IMR-90 (cell line): Measurements from ENCODE around the gene ERLIN1. TPM values are rescaled to one million over a fixed set of nuclear protein-coding genes. Genes with fewer than 3 reads are reported as not detected.

Experiments used
- ATAC-seq: fragments of 200-7000 bp; cut with Tn5 transposase; 2 replicates; pipeline ENCODE4 v1.9.1; 2020; ENCODE audit warnings: low read depth, mild to moderate bottlenecking, moderate library complexity
- BruUV-seq: library from RNA; stranded (reverse); fragments of 400-500 nt; replicated peaks from 2 replicates; lab custom pipeline; 2021; lab: Mats Ljungman, UMichigan
- CTCF ChIA-PET: fragments of 300-600 bp; formaldehyde crosslinking; extraction: SDS; loops from one replicate; lab custom pipeline; 2021; ENCODE audit warnings: antibody characterized with exemption; lab: Yijun Ruan, JAX
- POLR2A ChIA-PET: fragments of 300-600 bp; sonication (Branson Sonifier 250); formaldehyde crosslinking; loops from one replicate; lab custom pipeline; 2022; ENCODE audit warnings: antibody characterized with exemption; ENCODE audit not compliant: unreplicated experiment; lab: Charles Lee
- DNase-seq: peaks from one replicate; pipeline ENCODE4 v3.0.0; 2013
- H2AFZ ChIP-seq: replicated peaks from 2 replicates; pipeline ENCODE3; 2013; ENCODE audit warnings: low read length, mild to moderate bottlenecking; ENCODE audit not compliant: poor library complexity
- H2AK5ac ChIP-seq: 2 replicates; pipeline ENCODE4 v1.6.1; 2013; ENCODE audit warnings: low read depth, low read length, inconsistent platforms
- H2AK9ac ChIP-seq: replicated peaks from 2 replicates; pipeline ENCODE3; 2013; ENCODE audit warnings: mild to moderate bottlenecking, low read depth, low read length, moderate library complexity; ENCODE audit not compliant: poor library complexity
- H2BK120ac ChIP-seq: 2 replicates; pipeline ENCODE4 v1.6.1; 2013; ENCODE audit warnings: low read depth, low read length, inconsistent platforms
- H2BK15ac ChIP-seq: 3 replicates; pipeline ENCODE4 v1.6.1; 2013; ENCODE audit warnings: low read depth, low read length, inconsistent platforms
- H2BK20ac ChIP-seq: 2 replicates; pipeline ENCODE4 v1.6.1; 2013; ENCODE audit warnings: low read depth, mild to moderate bottlenecking, inconsistent platforms, low read length, moderate library complexity
- H2BK5ac ChIP-seq: 2 replicates; pipeline ENCODE4 v1.6.1; 2013; ENCODE audit warnings: mild to moderate bottlenecking, low read depth, low read length, inconsistent platforms; ENCODE audit not compliant: poor library complexity, severe bottlenecking
- H3K14ac ChIP-seq: replicated peaks from 2 replicates; pipeline ENCODE4 v1.6.1; 2013; ENCODE audit warnings: low read depth, low read length, inconsistent platforms
- H3K18ac ChIP-seq: 2 replicates; pipeline ENCODE4 v1.6.1; 2013; ENCODE audit warnings: low read depth, low read length, control low read depth
- H3K23ac ChIP-seq: 2 replicates; pipeline ENCODE4 v1.6.1; 2013; ENCODE audit warnings: low read depth, low read length, inconsistent platforms
- H3K27ac ChIP-seq: 2 replicates; pipeline ENCODE4 v1.5.1; 2013; ENCODE audit warnings: mild to moderate bottlenecking, control low read depth, low read length; ENCODE audit not compliant: insufficient read depth
- H3K27me3 ChIP-seq: 2 replicates; pipeline ENCODE4 v1.6.1; 2013; ENCODE audit warnings: low read length; ENCODE audit not compliant: control insufficient read depth, insufficient read depth
- H3K36me3 ChIP-seq: 2 replicates; pipeline ENCODE4 v1.6.1; 2013; ENCODE audit warnings: low read length, mixed read lengths; ENCODE audit not compliant: control insufficient read depth, insufficient read depth
- H3K4ac ChIP-seq: 2 replicates; pipeline ENCODE4 v1.6.1; 2013; ENCODE audit warnings: low read depth, low read length, inconsistent platforms
- H3K4me1 ChIP-seq: 2 replicates; pipeline ENCODE4 v1.6.1; 2013; ENCODE audit warnings: low read length, mixed read lengths; ENCODE audit not compliant: control insufficient read depth, insufficient read depth
- H3K4me2 ChIP-seq: 2 replicates; pipeline ENCODE4 v1.6.1; 2013; ENCODE audit warnings: low read depth, mild to moderate bottlenecking, control low read depth, low read length, moderate library complexity
- H3K4me3 ChIP-seq: 2 replicates; pipeline ENCODE4 v1.5.1; 2013; ENCODE audit warnings: low read depth, mild to moderate bottlenecking, control low read depth, low read length, moderate library complexity; ENCODE audit not compliant: insufficient read depth
- H3K56ac ChIP-seq: 2 replicates; pipeline ENCODE4 v1.6.1; 2013; ENCODE audit warnings: low read length, inconsistent platforms; ENCODE audit not compliant: insufficient read depth; ENCODE audit errors: extremely low read depth
- H3K79me1 ChIP-seq, 2 experiments: 2 replicates each; pipeline ENCODE4 v1.6.1; 2013; ENCODE audit warnings: low read length in 2 of 2, inconsistent platforms in 1 of 2, low read depth in 1 of 2
- H3K9ac ChIP-seq: 2 replicates; pipeline ENCODE4 v1.6.1; 2013; ENCODE audit warnings: low read depth, low read length, control low read depth
- H3K9me1 ChIP-seq: 2 replicates; pipeline ENCODE4 v1.6.1; 2013; ENCODE audit warnings: low read length, inconsistent platforms; ENCODE audit not compliant: insufficient read depth
- H3K9me3 ChIP-seq: 2 replicates; pipeline ENCODE4 v1.6.1; 2013; ENCODE audit warnings: low read length; ENCODE audit not compliant: control insufficient read depth, insufficient read depth
- H4K20me1 ChIP-seq: 2 replicates; pipeline ENCODE4 v1.6.1; 2013; ENCODE audit warnings: low read length, inconsistent platforms; ENCODE audit not compliant: insufficient read depth
- H4K5ac ChIP-seq: 2 replicates; pipeline ENCODE4 v1.6.1; 2013; ENCODE audit warnings: mild to moderate bottlenecking, low read depth, low read length, control low read depth
- H4K8ac ChIP-seq, 2 experiments: 2 replicates each; pipeline ENCODE4 v1.6.1; 2013; ENCODE audit warnings: low read depth in 2 of 2, low read length in 2 of 2, control low read depth in 1 of 2, inconsistent platforms in 1 of 2
- H4K91ac ChIP-seq: 2 replicates; pipeline ENCODE4 v1.6.1; 2013; ENCODE audit warnings: low read depth, low read length, inconsistent platforms; ENCODE audit not compliant: insufficient read depth
- BHLHE40 ChIP-seq: fragments of 150-350 bp; IDR thresholded peaks from 2 replicates; pipeline ENCODE4 v1.6.1; 2016; ENCODE audit warnings: mild to moderate bottlenecking, low read depth, low read length
- CEBPB ChIP-seq: IDR thresholded peaks from 2 replicates; pipeline ENCODE4 v1.6.1; 2012; ENCODE audit warnings: low read depth, low read length, improper control_type of control experiment
- CHD1 ChIP-seq: IDR thresholded peaks from 2 replicates; pipeline ENCODE4 v1.6.1; 2012; ENCODE audit warnings: low read depth, low read length, improper control_type of control experiment
- FOS ChIP-seq: fragments of 150-350 bp; IDR thresholded peaks from 2 replicates; pipeline ENCODE4 v1.6.1; 2016; ENCODE audit warnings: low read depth, low read length
- MAFK ChIP-seq: IDR thresholded peaks from 2 replicates; pipeline ENCODE4 v1.6.1; 2012; ENCODE audit warnings: low read depth, low read length, improper control_type of control experiment
- MAZ ChIP-seq: IDR thresholded peaks from 2 replicates; pipeline ENCODE4 v1.6.1; 2012; ENCODE audit warnings: low read depth, mild to moderate bottlenecking, low read length, improper control_type of control experiment, moderate library complexity, borderline replicate concordance
- MXI1 ChIP-seq: IDR thresholded peaks from 2 replicates; pipeline ENCODE4 v1.6.1; 2012; ENCODE audit warnings: low read depth, mild to moderate bottlenecking, low read length, moderate library complexity, borderline replicate concordance
- NFE2L2 ChIP-seq: fragments of 150-350 bp; IDR thresholded peaks from 2 replicates; pipeline ENCODE4 v1.6.1; 2016; ENCODE audit warnings: low read depth, mild to moderate bottlenecking, low read length
- POLR2A ChIP-seq: IDR thresholded peaks from 2 replicates; pipeline ENCODE4 v1.6.1; 2012; ENCODE audit warnings: mild to moderate bottlenecking, low read depth, low read length
- RAD21 ChIP-seq: IDR thresholded peaks from 2 replicates; pipeline ENCODE4 v1.6.1; 2012; ENCODE audit warnings: low read length, improper control_type of control experiment
- RCOR1 ChIP-seq: IDR thresholded peaks from 2 replicates; pipeline ENCODE4 v1.6.1; 2012; ENCODE audit warnings: mild to moderate bottlenecking, low read length, improper control_type of control experiment; ENCODE audit not compliant: insufficient replicate concordance
- RFX5 ChIP-seq: IDR thresholded peaks from 2 replicates; pipeline ENCODE4 v1.8.0; 2012; ENCODE audit warnings: low read depth, mild to moderate bottlenecking, low read length, moderate library complexity
- SMC3 ChIP-seq: fragments of 150-350 bp; IDR thresholded peaks from 2 replicates; pipeline ENCODE4 v1.6.1; 2016; ENCODE audit warnings: low read depth, mild to moderate bottlenecking, antibody characterized with exemption, low read length, moderate library complexity
- USF2 ChIP-seq: fragments of 150-350 bp; IDR thresholded peaks from 2 replicates; pipeline ENCODE4 v1.6.1; 2017; ENCODE audit warnings: mild to moderate bottlenecking, antibody characterized with exemption, low read length, low read depth
- WGBS, 2 experiments: methylation state at CpG; one replicate each; pipeline versions ENCODE4 v1.1.5 to v1.1.7; 2013; ENCODE audit warnings: missing lambda C conversion rate in 2 of 2; ENCODE audit not compliant: insufficient read length in 1 of 2; ENCODE audit errors: extremely low coverage in 2 of 2; 5-methylcytosine and 5-hydroxymethylcytosine counted together
- dilution Hi-C: fragments of 300-500 bp; cut with HindIII; formaldehyde crosslinking; loops from one replicate; pipeline ENCODE4 v1.14.3; 2018; ENCODE audit warnings: low sequenced_read_pairs; ENCODE audit not compliant: unreplicated experiment
- in situ Hi-C: fragments of 300-500 bp; cut with MboI; formaldehyde crosslinking; loops from 3 replicates; pipeline ENCODE4 v1.14.3; 2019; ENCODE audit warnings: low sequenced_read_pairs, inconsistent platforms, mixed read lengths
- intact Hi-C: fragments of 100-400 bp; cut with micrococcal nuclease; formaldehyde crosslinking; loops from 2 replicates; pipeline ENCODE4 v1.10.0; 2022
- polyA plus RNA-seq, 3 experiments: library from polyadenylated mRNA; depleted of rRNA; stranded (reverse); fragments of >200 nt; gene quantifications; 2 replicates each; pipeline ENCODE4 v1.2.3, GENCODE V29; 2012; ENCODE audit warnings: low replicate concordance in 1 of 3
- total RNA-seq: library from RNA; depleted of rRNA; stranded (reverse); fragments of >200 nt; gene quantifications from 2 replicates; pipeline ENCODE4 v1.2.3, GENCODE V29; 2012
- TF ChIP-seq, protein P1 (sequence below): conservative IDR thresholded peaks from 2 replicates; pipeline ENCODE4 v1.5.1; 2012; ENCODE audit warnings: mild to moderate bottlenecking, low read depth, low read length, improper control_type of control experiment
- TF ChIP-seq, protein P2 (sequence below): fragments of 150-350 bp; IDR thresholded peaks from 2 replicates; pipeline ENCODE4 v1.6.1; 2016; ENCODE audit warnings: low read depth, mild to moderate bottlenecking, low read length, moderate library complexity, borderline replicate concordance

The ERLIN1 gene
- total and polyA plus RNA-seq, 2 of the 4 experiments (the other 2 are of a cell fraction) = 31.5 to 33.9 TPM

DNA sequence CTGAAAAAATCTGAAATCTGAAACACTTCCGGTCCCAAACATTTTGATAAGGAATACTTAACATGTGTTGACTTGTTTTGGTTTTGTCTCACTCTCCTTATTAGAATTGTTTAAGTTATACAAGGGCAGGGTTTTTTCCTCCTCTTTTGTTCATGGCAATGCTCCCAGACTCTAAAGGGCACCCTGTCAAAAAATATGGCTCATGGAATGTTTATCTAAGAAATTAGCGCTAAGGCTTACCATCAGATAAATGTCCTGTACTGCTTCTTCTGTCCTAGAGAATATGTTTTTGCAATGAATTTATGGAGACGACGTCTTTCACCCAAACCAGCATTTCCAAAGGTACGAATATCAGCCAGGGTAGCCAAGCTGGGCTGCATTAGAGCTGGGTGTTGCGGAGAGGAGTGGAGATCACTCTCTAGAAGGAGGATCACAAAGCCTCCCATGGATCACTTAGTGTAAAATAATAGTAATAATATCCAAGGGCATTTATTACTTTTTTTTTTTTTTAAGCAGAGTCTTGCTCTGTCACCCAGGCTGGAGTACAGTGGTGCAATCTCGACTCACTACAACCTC, 46.8 kb downstream of the ERLIN1 start:
- Histone ChIP-seq H2BK15ac (no peak overlapping the region), H2BK5ac (no peak overlapping the region), H2BK120ac (no peak overlapping the region), H3K23ac (no peak overlapping the region), H3K56ac (no peak overlapping the region), H4K5ac (no peak overlapping the region), H2BK20ac (no peak overlapping the region), H2AK9ac (no peak overlapping the region), H3K79me1 (no peaks in the 10 kb centered on the region), H4K91ac (no peak overlapping the region), H2AFZ (no peak overlapping the region), H4K20me1 (no peaks in the 10 kb centered on the region), H4K8ac (no peak overlapping the region), H3K4me2 (no peak overlapping the region), H3K9ac (no peak overlapping the region), H2AK5ac (no peak overlapping the region), H3K4me1 (no peaks in the 10 kb centered on the region), H3K14ac (no peak overlapping the region), H3K27ac (no peak overlapping the region), H3K4me3 (no peak overlapping the region), H3K27me3 (peaks cover 17% of the 10 kb centered on the region), H3K36me3 (no peaks in the 10 kb centered on the region), H3K9me1 (no peaks in the 10 kb centered on the region), H3K9me3 (0 out of 2 replicates have a peak, but pooled peaks cover 3% of the 10 kb centered on the region), H3K18ac (no peak overlapping the region), H3K4ac (no peak overlapping the region)
- DNase-seq (no peak), ATAC-seq (no peak)
- no TSS peak for BruUV-seq
- intact Hi-C loops = no loop called here
- CTCF ChIA-PET = no interaction called here
- no CpG with 5 or more reads among the region's 7 CpGs for WGBS, 2 experiments
- in situ Hi-C loops = no loop called here
- TF ChIP-seq, protein P1, sequence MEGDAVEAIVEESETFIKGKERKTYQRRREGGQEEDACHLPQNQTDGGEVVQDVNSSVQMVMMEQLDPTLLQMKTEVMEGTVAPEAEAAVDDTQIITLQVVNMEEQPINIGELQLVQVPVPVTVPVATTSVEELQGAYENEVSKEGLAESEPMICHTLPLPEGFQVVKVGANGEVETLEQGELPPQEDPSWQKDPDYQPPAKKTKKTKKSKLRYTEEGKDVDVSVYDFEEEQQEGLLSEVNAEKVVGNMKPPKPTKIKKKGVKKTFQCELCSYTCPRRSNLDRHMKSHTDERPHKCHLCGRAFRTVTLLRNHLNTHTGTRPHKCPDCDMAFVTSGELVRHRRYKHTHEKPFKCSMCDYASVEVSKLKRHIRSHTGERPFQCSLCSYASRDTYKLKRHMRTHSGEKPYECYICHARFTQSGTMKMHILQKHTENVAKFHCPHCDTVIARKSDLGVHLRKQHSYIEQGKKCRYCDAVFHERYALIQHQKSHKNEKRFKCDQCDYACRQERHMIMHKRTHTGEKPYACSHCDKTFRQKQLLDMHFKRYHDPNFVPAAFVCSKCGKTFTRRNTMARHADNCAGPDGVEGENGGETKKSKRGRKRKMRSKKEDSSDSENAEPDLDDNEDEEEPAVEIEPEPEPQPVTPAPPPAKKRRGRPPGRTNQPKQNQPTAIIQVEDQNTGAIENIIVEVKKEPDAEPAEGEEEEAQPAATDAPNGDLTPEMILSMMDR = no peak
- TF ChIP-seq NFE2L2 = no peak
- no peak for TF ChIP-seq BHLHE40
- TF ChIP-seq POLR2A = no peak
- TF ChIP-seq, protein P2, sequence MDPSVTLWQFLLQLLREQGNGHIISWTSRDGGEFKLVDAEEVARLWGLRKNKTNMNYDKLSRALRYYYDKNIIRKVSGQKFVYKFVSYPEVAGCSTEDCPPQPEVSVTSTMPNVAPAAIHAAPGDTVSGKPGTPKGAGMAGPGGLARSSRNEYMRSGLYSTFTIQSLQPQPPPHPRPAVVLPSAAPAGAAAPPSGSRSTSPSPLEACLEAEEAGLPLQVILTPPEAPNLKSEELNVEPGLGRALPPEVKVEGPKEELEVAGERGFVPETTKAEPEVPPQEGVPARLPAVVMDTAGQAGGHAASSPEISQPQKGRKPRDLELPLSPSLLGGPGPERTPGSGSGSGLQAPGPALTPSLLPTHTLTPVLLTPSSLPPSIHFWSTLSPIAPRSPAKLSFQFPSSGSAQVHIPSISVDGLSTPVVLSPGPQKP = no peak
- TF ChIP-seq RFX5 = no peak
- no peak for TF ChIP-seq FOS
- TF ChIP-seq CHD1 = no peak
- TF ChIP-seq MXI1 = no peak
- TF ChIP-seq MAZ = no peak
- no peak for TF ChIP-seq MAFK
- no peak for TF ChIP-seq SMC3
- no peak for TF ChIP-seq USF2
- no peak for TF ChIP-seq RAD21
- no peak for TF ChIP-seq RCOR1
- TF ChIP-seq CEBPB = no peak
- dilution Hi-C loops = no loop called here
- POLR2A ChIA-PET = no interaction called here
